ENCODE results near the gene TRNAU1AP.

DNA sequence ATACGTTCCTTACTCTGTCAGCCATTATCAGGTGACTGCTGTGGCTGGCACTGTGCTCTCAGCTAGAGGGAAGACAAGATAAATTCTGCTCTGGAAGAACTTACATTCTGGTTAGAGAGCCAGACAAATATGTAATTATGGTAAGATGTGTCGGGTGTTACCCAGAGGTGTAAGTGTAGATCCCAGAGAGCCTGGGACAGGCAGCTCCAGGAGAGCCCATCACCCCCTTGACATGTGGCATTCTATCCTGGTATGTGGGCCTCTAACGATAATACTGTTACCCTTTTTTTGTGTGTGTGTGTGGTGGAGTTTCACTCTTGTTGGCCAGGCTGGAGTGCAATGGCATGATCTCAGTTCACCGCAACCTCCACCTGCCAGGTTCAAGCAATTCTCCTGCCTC is 19.0 kb downstream of the TRNAU1AP start:
- TF ChIP-seq CTCF (IDR thresholded peaks at IDR 0.05) (no peak), POLR2A (IDR thresholded peaks at IDR 0.05) (no peak)
